DOHH2 (cell line): ENCODE measurements around the gene STOML1.

ENCODE experiments used
- EZH2phosphoT487 ChIP-seq: fragments of 200-600 bp; sonication (generic); IDR thresholded peaks from 2 replicates; pipeline ENCODE4 v1.6.1; 2017; ENCODE audit warnings: borderline replicate concordance, mild to moderate bottlenecking, antibody characterized with exemption, low read length, moderate library complexity, mixed read lengths
- TF ChIP-seq, protein P1 (sequence below): fragments of 200-600 bp; sonication (generic); IDR thresholded peaks from one replicate; pipeline ENCODE4 v1.5.1; 2014; ENCODE audit warnings: antibody characterized with exemption, mild to moderate bottlenecking, low read depth, low read length; ENCODE audit not compliant: poor library complexity, severe bottlenecking

DNA sequence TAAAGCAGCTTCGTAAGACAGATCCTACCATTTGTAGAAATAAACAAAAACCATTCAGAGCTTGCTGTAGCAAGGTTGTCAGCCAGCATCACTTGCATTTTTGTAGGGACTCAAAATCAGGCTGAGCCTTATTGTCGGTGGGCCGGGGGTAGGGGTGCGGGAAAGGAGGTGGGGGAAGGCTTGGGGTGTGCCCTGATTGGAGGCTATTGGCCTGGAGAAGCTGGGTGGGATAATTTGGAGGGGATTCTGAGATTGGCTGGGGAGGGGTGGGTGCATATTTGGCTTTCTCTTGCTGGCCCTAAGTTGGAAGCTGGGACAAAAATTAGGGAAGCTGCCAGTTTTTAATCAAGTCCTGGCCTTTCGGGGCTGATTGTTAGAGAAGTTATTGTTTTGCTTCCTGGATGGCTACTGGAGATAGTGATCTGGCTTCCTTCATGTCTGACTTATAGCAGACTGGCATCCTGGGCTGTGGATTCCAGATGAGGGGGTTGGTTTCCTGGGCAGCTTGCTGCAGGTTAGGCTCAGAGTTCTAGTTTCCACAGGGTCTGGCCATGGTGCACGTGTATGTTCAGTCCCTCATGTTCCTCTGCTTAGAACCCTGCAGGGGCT is 22.8 kb downstream of the STOML1 start:
- TF ChIP-seq, protein P1, sequence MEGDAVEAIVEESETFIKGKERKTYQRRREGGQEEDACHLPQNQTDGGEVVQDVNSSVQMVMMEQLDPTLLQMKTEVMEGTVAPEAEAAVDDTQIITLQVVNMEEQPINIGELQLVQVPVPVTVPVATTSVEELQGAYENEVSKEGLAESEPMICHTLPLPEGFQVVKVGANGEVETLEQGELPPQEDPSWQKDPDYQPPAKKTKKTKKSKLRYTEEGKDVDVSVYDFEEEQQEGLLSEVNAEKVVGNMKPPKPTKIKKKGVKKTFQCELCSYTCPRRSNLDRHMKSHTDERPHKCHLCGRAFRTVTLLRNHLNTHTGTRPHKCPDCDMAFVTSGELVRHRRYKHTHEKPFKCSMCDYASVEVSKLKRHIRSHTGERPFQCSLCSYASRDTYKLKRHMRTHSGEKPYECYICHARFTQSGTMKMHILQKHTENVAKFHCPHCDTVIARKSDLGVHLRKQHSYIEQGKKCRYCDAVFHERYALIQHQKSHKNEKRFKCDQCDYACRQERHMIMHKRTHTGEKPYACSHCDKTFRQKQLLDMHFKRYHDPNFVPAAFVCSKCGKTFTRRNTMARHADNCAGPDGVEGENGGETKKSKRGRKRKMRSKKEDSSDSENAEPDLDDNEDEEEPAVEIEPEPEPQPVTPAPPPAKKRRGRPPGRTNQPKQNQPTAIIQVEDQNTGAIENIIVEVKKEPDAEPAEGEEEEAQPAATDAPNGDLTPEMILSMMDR: no peak
- no peak for TF ChIP-seq EZH2phosphoT487
